IMR-90 (cell line): Measurements from ENCODE around the gene PRDM15. TPM values are rescaled to one million over a fixed set of nuclear protein-coding genes. Genes with fewer than 3 reads are reported as not detected.

Experiments used
- ATAC-seq: fragments of 200-7000 bp; cut with Tn5 transposase; 2 replicates; pipeline ENCODE4 v1.9.1; 2020; ENCODE audit warnings: low read depth, mild to moderate bottlenecking, moderate library complexity
- BruUV-seq: library from RNA; stranded (reverse); fragments of 400-500 nt; replicated peaks from 2 replicates; lab custom pipeline; 2021; lab: Mats Ljungman, UMichigan
- CTCF ChIA-PET: fragments of 300-600 bp; formaldehyde crosslinking; extraction: SDS; loops from one replicate; lab custom pipeline; 2021; ENCODE audit warnings: antibody characterized with exemption; lab: Yijun Ruan, JAX
- POLR2A ChIA-PET: fragments of 300-600 bp; sonication (Branson Sonifier 250); formaldehyde crosslinking; loops from one replicate; lab custom pipeline; 2022; ENCODE audit warnings: antibody characterized with exemption; ENCODE audit not compliant: unreplicated experiment; lab: Charles Lee
- DNase-seq: peaks from one replicate; pipeline ENCODE4 v3.0.0; 2013
- H2AFZ ChIP-seq: replicated peaks from 2 replicates; pipeline ENCODE3; 2013; ENCODE audit warnings: low read length, mild to moderate bottlenecking; ENCODE audit not compliant: poor library complexity
- H2AK5ac ChIP-seq: 2 replicates; pipeline ENCODE4 v1.6.1; 2013; ENCODE audit warnings: low read depth, low read length, inconsistent platforms
- H2AK9ac ChIP-seq: replicated peaks from 2 replicates; pipeline ENCODE3; 2013; ENCODE audit warnings: mild to moderate bottlenecking, low read depth, low read length, moderate library complexity; ENCODE audit not compliant: poor library complexity
- H2BK120ac ChIP-seq: 2 replicates; pipeline ENCODE4 v1.6.1; 2013; ENCODE audit warnings: low read depth, low read length, inconsistent platforms
- H2BK15ac ChIP-seq: 3 replicates; pipeline ENCODE4 v1.6.1; 2013; ENCODE audit warnings: low read depth, low read length, inconsistent platforms
- H2BK20ac ChIP-seq: 2 replicates; pipeline ENCODE4 v1.6.1; 2013; ENCODE audit warnings: low read depth, mild to moderate bottlenecking, inconsistent platforms, low read length, moderate library complexity
- H2BK5ac ChIP-seq: 2 replicates; pipeline ENCODE4 v1.6.1; 2013; ENCODE audit warnings: mild to moderate bottlenecking, low read depth, low read length, inconsistent platforms; ENCODE audit not compliant: poor library complexity, severe bottlenecking
- H3K14ac ChIP-seq: replicated peaks from 2 replicates; pipeline ENCODE4 v1.6.1; 2013; ENCODE audit warnings: low read depth, low read length, inconsistent platforms
- H3K18ac ChIP-seq: 2 replicates; pipeline ENCODE4 v1.6.1; 2013; ENCODE audit warnings: low read depth, low read length, control low read depth
- H3K23ac ChIP-seq: 2 replicates; pipeline ENCODE4 v1.6.1; 2013; ENCODE audit warnings: low read depth, low read length, inconsistent platforms
- H3K27ac ChIP-seq: 2 replicates; pipeline ENCODE4 v1.5.1; 2013; ENCODE audit warnings: mild to moderate bottlenecking, control low read depth, low read length; ENCODE audit not compliant: insufficient read depth
- H3K27me3 ChIP-seq: 2 replicates; pipeline ENCODE4 v1.6.1; 2013; ENCODE audit warnings: low read length; ENCODE audit not compliant: control insufficient read depth, insufficient read depth
- H3K36me3 ChIP-seq: 2 replicates; pipeline ENCODE4 v1.6.1; 2013; ENCODE audit warnings: low read length, mixed read lengths; ENCODE audit not compliant: control insufficient read depth, insufficient read depth
- H3K4ac ChIP-seq: 2 replicates; pipeline ENCODE4 v1.6.1; 2013; ENCODE audit warnings: low read depth, low read length, inconsistent platforms
- H3K4me1 ChIP-seq: 2 replicates; pipeline ENCODE4 v1.6.1; 2013; ENCODE audit warnings: low read length, mixed read lengths; ENCODE audit not compliant: control insufficient read depth, insufficient read depth
- H3K4me2 ChIP-seq: 2 replicates; pipeline ENCODE4 v1.6.1; 2013; ENCODE audit warnings: low read depth, mild to moderate bottlenecking, control low read depth, low read length, moderate library complexity
- H3K4me3 ChIP-seq: 2 replicates; pipeline ENCODE4 v1.5.1; 2013; ENCODE audit warnings: low read depth, mild to moderate bottlenecking, control low read depth, low read length, moderate library complexity; ENCODE audit not compliant: insufficient read depth
- H3K56ac ChIP-seq: 2 replicates; pipeline ENCODE4 v1.6.1; 2013; ENCODE audit warnings: low read length, inconsistent platforms; ENCODE audit not compliant: insufficient read depth; ENCODE audit errors: extremely low read depth
- H3K79me1 ChIP-seq, 2 experiments: 2 replicates each; pipeline ENCODE4 v1.6.1; 2013; ENCODE audit warnings: low read length in 2 of 2, inconsistent platforms in 1 of 2, low read depth in 1 of 2
- H3K9ac ChIP-seq: 2 replicates; pipeline ENCODE4 v1.6.1; 2013; ENCODE audit warnings: low read depth, low read length, control low read depth
- H3K9me1 ChIP-seq: 2 replicates; pipeline ENCODE4 v1.6.1; 2013; ENCODE audit warnings: low read length, inconsistent platforms; ENCODE audit not compliant: insufficient read depth
- H3K9me3 ChIP-seq: 2 replicates; pipeline ENCODE4 v1.6.1; 2013; ENCODE audit warnings: low read length; ENCODE audit not compliant: control insufficient read depth, insufficient read depth
- H4K20me1 ChIP-seq: 2 replicates; pipeline ENCODE4 v1.6.1; 2013; ENCODE audit warnings: low read length, inconsistent platforms; ENCODE audit not compliant: insufficient read depth
- H4K5ac ChIP-seq: 2 replicates; pipeline ENCODE4 v1.6.1; 2013; ENCODE audit warnings: mild to moderate bottlenecking, low read depth, low read length, control low read depth
- H4K8ac ChIP-seq, 2 experiments: 2 replicates each; pipeline ENCODE4 v1.6.1; 2013; ENCODE audit warnings: low read depth in 2 of 2, low read length in 2 of 2, control low read depth in 1 of 2, inconsistent platforms in 1 of 2
- H4K91ac ChIP-seq: 2 replicates; pipeline ENCODE4 v1.6.1; 2013; ENCODE audit warnings: low read depth, low read length, inconsistent platforms; ENCODE audit not compliant: insufficient read depth
- CEBPB ChIP-seq: IDR thresholded peaks from 2 replicates; pipeline ENCODE4 v1.6.1; 2012; ENCODE audit warnings: low read depth, low read length, improper control_type of control experiment
- POLR2A ChIP-seq: IDR thresholded peaks from 2 replicates; pipeline ENCODE4 v1.6.1; 2012; ENCODE audit warnings: mild to moderate bottlenecking, low read depth, low read length
- RAD21 ChIP-seq: IDR thresholded peaks from 2 replicates; pipeline ENCODE4 v1.6.1; 2012; ENCODE audit warnings: low read length, improper control_type of control experiment
- RFX5 ChIP-seq: IDR thresholded peaks from 2 replicates; pipeline ENCODE4 v1.8.0; 2012; ENCODE audit warnings: low read depth, mild to moderate bottlenecking, low read length, moderate library complexity
- SMC3 ChIP-seq: fragments of 150-350 bp; IDR thresholded peaks from 2 replicates; pipeline ENCODE4 v1.6.1; 2016; ENCODE audit warnings: low read depth, mild to moderate bottlenecking, antibody characterized with exemption, low read length, moderate library complexity
- WGBS, 2 experiments: methylation state at CpG; one replicate each; pipeline versions ENCODE4 v1.1.5 to v1.1.7; 2013; ENCODE audit warnings: missing lambda C conversion rate in 2 of 2; ENCODE audit not compliant: insufficient read length in 1 of 2; ENCODE audit errors: extremely low coverage in 2 of 2; 5-methylcytosine and 5-hydroxymethylcytosine counted together
- dilution Hi-C: fragments of 300-500 bp; cut with HindIII; formaldehyde crosslinking; loops from one replicate; pipeline ENCODE4 v1.14.3; 2018; ENCODE audit warnings: low sequenced_read_pairs; ENCODE audit not compliant: unreplicated experiment
- in situ Hi-C: fragments of 300-500 bp; cut with MboI; formaldehyde crosslinking; loops from 3 replicates; pipeline ENCODE4 v1.14.3; 2019; ENCODE audit warnings: low sequenced_read_pairs, inconsistent platforms, mixed read lengths
- intact Hi-C: fragments of 100-400 bp; cut with micrococcal nuclease; formaldehyde crosslinking; loops from 2 replicates; pipeline ENCODE4 v1.10.0; 2022
- polyA plus RNA-seq, 3 experiments: library from polyadenylated mRNA; depleted of rRNA; stranded (reverse); fragments of >200 nt; gene quantifications; 2 replicates each; pipeline ENCODE4 v1.2.3, GENCODE V29; 2012; ENCODE audit warnings: low replicate concordance in 1 of 3
- total RNA-seq: library from RNA; depleted of rRNA; stranded (reverse); fragments of >200 nt; gene quantifications from 2 replicates; pipeline ENCODE4 v1.2.3, GENCODE V29; 2012
- TF ChIP-seq, protein P1 (sequence below): fragments of 150-350 bp; IDR thresholded peaks from 2 replicates; pipeline ENCODE4 v1.6.1; 2017; ENCODE audit warnings: mild to moderate bottlenecking, antibody characterized with exemption, low read length, low read depth
- TF ChIP-seq, protein P2 (sequence below): fragments of 150-350 bp; IDR thresholded peaks from 2 replicates; pipeline ENCODE4 v1.6.1; 2016; ENCODE audit warnings: low read depth, mild to moderate bottlenecking, low read length, moderate library complexity, borderline replicate concordance
- TF ChIP-seq, protein P3 (sequence below): conservative IDR thresholded peaks from 2 replicates; pipeline ENCODE4 v1.5.1; 2012; ENCODE audit warnings: mild to moderate bottlenecking, low read depth, low read length, improper control_type of control experiment

Gene PRDM15
- total and polyA plus RNA-seq, 2 of the 4 experiments (the other 2 are of a cell fraction): 7.3 to 8.8 TPM

DNA sequence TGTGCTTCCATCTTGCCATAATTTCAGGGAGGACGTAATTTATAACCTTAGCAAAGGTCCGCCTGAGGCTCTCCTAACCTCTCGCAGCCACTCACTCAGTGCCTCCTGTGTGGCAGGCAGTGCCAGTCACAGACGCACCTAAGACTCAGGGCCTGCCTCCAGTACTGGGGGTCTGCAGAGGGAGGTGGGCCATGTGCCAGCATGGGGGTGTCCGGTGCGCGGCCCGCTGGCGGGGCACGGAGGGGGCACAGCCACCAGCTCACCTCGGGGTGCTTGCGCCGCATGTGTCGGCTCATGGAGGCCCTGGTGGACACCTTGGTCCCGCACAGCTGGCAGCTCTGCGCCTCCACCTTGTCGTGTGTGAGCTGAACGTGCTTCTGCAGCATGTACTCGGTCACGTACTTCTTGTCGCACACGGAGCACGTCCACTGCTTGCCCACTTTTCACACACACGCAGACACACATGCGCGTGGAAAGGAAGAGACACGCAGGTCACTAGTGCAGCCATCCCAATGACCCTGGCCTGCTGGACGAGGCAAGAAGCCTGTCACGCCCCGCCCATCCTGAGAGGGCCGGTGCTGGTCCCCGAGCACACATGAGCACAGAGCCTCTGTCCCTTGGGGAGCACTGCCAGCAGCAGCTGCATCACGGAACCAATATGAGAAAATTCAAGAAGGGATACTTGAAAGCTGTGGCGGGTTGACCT is 69.1 kb downstream of the PRDM15 start:
- Histone ChIP-seq H2AK9ac (no peak overlapping the region), H3K27me3 (no peaks in the 10 kb centered on the region), H3K4me1 (no peaks in the 10 kb centered on the region), H3K56ac (no peak overlapping the region), H2AFZ (no peak overlapping the region), H2BK120ac (no peak overlapping the region), H3K36me3 (peaks cover 17% of the 10 kb centered on the region), H3K4ac (no peak overlapping the region), H3K9me1 (peaks cover 2% of the 10 kb centered on the region; the same call in 1 of the 2 replicates), H3K4me2 (no peak overlapping the region), H3K9me3 (no peaks in the 10 kb centered on the region), H3K23ac (no peak overlapping the region), H3K4me3 (no peak overlapping the region), H4K8ac (no peak overlapping the region), H2AK5ac (no peak overlapping the region), H3K14ac (no peak overlapping the region), H3K18ac (no peak overlapping the region), H4K20me1 (no peaks in the 10 kb centered on the region), H3K79me1 (peaks cover 0 to 7% of the 10 kb centered on the region in 2 experiments; a peak in 1 of 4 replicates), H4K5ac (no peak overlapping the region), H3K9ac (no peak overlapping the region), H2BK15ac (no peak overlapping the region), H4K91ac (no peak overlapping the region), H2BK20ac (no peak overlapping the region), H2BK5ac (no peak overlapping the region), H3K27ac (no peak overlapping the region)
- no TSS peak for BruUV-seq
- TF ChIP-seq, protein P1, sequence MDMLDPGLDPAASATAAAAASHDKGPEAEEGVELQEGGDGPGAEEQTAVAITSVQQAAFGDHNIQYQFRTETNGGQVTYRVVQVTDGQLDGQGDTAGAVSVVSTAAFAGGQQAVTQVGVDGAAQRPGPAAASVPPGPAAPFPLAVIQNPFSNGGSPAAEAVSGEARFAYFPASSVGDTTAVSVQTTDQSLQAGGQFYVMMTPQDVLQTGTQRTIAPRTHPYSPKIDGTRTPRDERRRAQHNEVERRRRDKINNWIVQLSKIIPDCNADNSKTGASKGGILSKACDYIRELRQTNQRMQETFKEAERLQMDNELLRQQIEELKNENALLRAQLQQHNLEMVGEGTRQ: no peak
- TF ChIP-seq RFX5 (no peak), POLR2A (no peak), SMC3 (no peak), CEBPB (no peak), RAD21 (no peak)
- TF ChIP-seq, protein P2, sequence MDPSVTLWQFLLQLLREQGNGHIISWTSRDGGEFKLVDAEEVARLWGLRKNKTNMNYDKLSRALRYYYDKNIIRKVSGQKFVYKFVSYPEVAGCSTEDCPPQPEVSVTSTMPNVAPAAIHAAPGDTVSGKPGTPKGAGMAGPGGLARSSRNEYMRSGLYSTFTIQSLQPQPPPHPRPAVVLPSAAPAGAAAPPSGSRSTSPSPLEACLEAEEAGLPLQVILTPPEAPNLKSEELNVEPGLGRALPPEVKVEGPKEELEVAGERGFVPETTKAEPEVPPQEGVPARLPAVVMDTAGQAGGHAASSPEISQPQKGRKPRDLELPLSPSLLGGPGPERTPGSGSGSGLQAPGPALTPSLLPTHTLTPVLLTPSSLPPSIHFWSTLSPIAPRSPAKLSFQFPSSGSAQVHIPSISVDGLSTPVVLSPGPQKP: no peak
- TF ChIP-seq, protein P3, sequence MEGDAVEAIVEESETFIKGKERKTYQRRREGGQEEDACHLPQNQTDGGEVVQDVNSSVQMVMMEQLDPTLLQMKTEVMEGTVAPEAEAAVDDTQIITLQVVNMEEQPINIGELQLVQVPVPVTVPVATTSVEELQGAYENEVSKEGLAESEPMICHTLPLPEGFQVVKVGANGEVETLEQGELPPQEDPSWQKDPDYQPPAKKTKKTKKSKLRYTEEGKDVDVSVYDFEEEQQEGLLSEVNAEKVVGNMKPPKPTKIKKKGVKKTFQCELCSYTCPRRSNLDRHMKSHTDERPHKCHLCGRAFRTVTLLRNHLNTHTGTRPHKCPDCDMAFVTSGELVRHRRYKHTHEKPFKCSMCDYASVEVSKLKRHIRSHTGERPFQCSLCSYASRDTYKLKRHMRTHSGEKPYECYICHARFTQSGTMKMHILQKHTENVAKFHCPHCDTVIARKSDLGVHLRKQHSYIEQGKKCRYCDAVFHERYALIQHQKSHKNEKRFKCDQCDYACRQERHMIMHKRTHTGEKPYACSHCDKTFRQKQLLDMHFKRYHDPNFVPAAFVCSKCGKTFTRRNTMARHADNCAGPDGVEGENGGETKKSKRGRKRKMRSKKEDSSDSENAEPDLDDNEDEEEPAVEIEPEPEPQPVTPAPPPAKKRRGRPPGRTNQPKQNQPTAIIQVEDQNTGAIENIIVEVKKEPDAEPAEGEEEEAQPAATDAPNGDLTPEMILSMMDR: no peak
- ChIA-PET CTCF (no interaction called here), POLR2A (no interaction called here)
- WGBS, 2 experiments: 96% methylated on average over 20 of the region's 34 CpGs; no CpG with 5 or more reads in 1 of the 2 experiments
- in situ Hi-C loops (no loop called here), dilution Hi-C loops (no loop called here), intact Hi-C loops (no loop called here)
- ATAC-seq (no peak), DNase-seq (no peak)
